K562 (cell line): Measurements from ENCODE around the gene FTSJ3. TPM values are rescaled to one million over a fixed set of nuclear protein-coding genes. Genes with fewer than 3 reads are reported as not detected.

Source experiments
- ARID1B ChIP-seq: fragments of 450-650 bp; IDR thresholded peaks from 2 replicates; pipeline ENCODE4 v1.6.1; 2016; ENCODE audit warnings: antibody characterized with exemption, mild to moderate bottlenecking, inconsistent platforms
- BRCA1 ChIP-seq, 2 experiments: fragments of 450-650 bp in 1 of 2; sonication (generic) in 1 of 2; formaldehyde crosslinking in 1 of 2; IDR thresholded peaks; 2 replicates each; pipeline versions ENCODE4 v1.5.0 to v1.6.1; 2017 to 2020; ENCODE audit warnings: mild to moderate bottlenecking in 1 of 2, missing genetic modification reagents in 1 of 2
- BRD4 ChIP-seq: fragments of 200-600 bp; sonication (generic); IDR thresholded peaks from 2 replicates; pipeline ENCODE4 v1.6.1; 2017; ENCODE audit warnings: inconsistent platforms
- CBX8 ChIP-seq: fragments of 200-600 bp; sonication (generic); IDR thresholded peaks from 2 replicates; pipeline ENCODE4 v1.6.1; 2012; ENCODE audit warnings: borderline replicate concordance, mixed run types, low read depth, mild to moderate bottlenecking, moderate library complexity, mixed read lengths, low read length, control low read depth, inconsistent platforms; ENCODE audit not compliant: poor library complexity, severe bottlenecking; ENCODE audit errors: extremely low read depth
- CREM ChIP-seq: IDR thresholded peaks from 2 replicates; pipeline ENCODE4 v1.6.1; 2014; ENCODE audit warnings: antibody characterized with exemption, low read depth
- EP300 ChIP-seq: IDR thresholded peaks from 2 replicates; pipeline ENCODE4 v1.6.1; 2012; ENCODE audit warnings: low read length, improper control_type of control experiment
- FUS ChIP-seq: fragments of 200-400 bp; formaldehyde crosslinking; optimal IDR thresholded peaks from 2 replicates; pipeline ENCODE3; 2017; ENCODE audit warnings: low read depth, low read length
- HDAC2 ChIP-seq: fragments of 450-650 bp; IDR thresholded peaks from 2 replicates; pipeline ENCODE4 v1.6.1; 2016; ENCODE audit warnings: mild to moderate bottlenecking
- HLTF ChIP-seq: fragments of 450-650 bp; IDR thresholded peaks from 2 replicates; pipeline ENCODE4 v1.6.1; 2016
- ILF3 ChIP-seq: fragments of 450-650 bp; IDR thresholded peaks from 2 replicates; pipeline ENCODE4 v1.6.1; 2018; ENCODE audit warnings: antibody characterized with exemption, mild to moderate bottlenecking, moderate library complexity, borderline replicate concordance
- LARP7 ChIP-seq: fragments of 450-650 bp; IDR thresholded peaks from 2 replicates; pipeline ENCODE4 v1.6.1; 2016
- MAFG ChIP-seq: fragments of 450-650 bp; conservative IDR thresholded peaks from 2 replicates; pipeline ENCODE4 v1.6.1; 2016; ENCODE audit warnings: missing genetic modification characterization, missing compliant biosample characterization
- MEIS2 ChIP-seq: fragments of 450-650 bp; IDR thresholded peaks from 2 replicates; pipeline ENCODE4 v1.6.1; 2014; ENCODE audit warnings: mild to moderate bottlenecking; ENCODE audit not compliant: partially characterized antibody
- PRMT5 ChIP-seq: sonication (generic); formaldehyde crosslinking; IDR thresholded peaks from 2 replicates; pipeline ENCODE4 v1.5.0; 2020; ENCODE audit warnings: missing genetic modification reagents
- TAF9B ChIP-seq: fragments of 450-650 bp; IDR thresholded peaks from 2 replicates; pipeline ENCODE4 v1.6.1; 2018; ENCODE audit warnings: mild to moderate bottlenecking; ENCODE audit not compliant: partially characterized antibody
- TARDBP ChIP-seq: fragments of 450-650 bp; IDR thresholded peaks from 2 replicates; pipeline ENCODE4 v1.6.1; 2016
- TFAP4 ChIP-seq: sonication (generic); formaldehyde crosslinking; IDR thresholded peaks from 2 replicates; pipeline ENCODE4 v1.8.0; 2022; ENCODE audit warnings: missing genetic modification reagents, mild to moderate bottlenecking, moderate library complexity, borderline replicate concordance
- ZNF232 ChIP-seq: sonication (generic); formaldehyde crosslinking; IDR thresholded peaks from 2 replicates; pipeline ENCODE4 v1.8.0; 2022; ENCODE audit warnings: mild to moderate bottlenecking, missing genetic modification reagents
- ZNF384 ChIP-seq: IDR thresholded peaks from 2 replicates; pipeline ENCODE4 v1.6.1; 2012; ENCODE audit warnings: low read depth, low read length, improper control_type of control experiment
- ZNF449 ChIP-seq: fragments of 250-450 bp; sonication (Bioruptor Pico); IDR thresholded peaks from 2 replicates; pipeline ENCODE4 v1.8.0; 2022; ENCODE audit warnings: moderate library complexity, mild to moderate bottlenecking, inconsistent platforms
- ZNF551 ChIP-seq: fragments of 250-450 bp; sonication (Bioruptor Pico); IDR thresholded peaks from 2 replicates; pipeline ENCODE4 v1.5.0; 2021; ENCODE audit warnings: mild to moderate bottlenecking, moderate library complexity
- ZNF586 ChIP-seq: fragments of 450-650 bp; formaldehyde crosslinking; conservative IDR thresholded peaks from 2 replicates; pipeline ENCODE4 v1.4.0; 2020; ENCODE audit warnings: mild to moderate bottlenecking, moderate library complexity
- ZNF778 ChIP-seq: fragments of 450-650 bp; formaldehyde crosslinking; IDR thresholded peaks from 2 replicates; pipeline ENCODE4 v1.4.0; 2020; ENCODE audit warnings: mild to moderate bottlenecking, moderate library complexity
- ZNF785 ChIP-seq: fragments of 250-450 bp; sonication (Bioruptor Pico); IDR thresholded peaks from 2 replicates; pipeline ENCODE4 v1.4.0; 2020; ENCODE audit warnings: mild to moderate bottlenecking
- polyA plus RNA-seq, 8 experiments: library from polyadenylated mRNA; depleted of rRNA in 4 of 8; stranded (reverse) in 5 of 8; unstranded in 3 of 8; fragments of >200 nt; fragmentation: Nextera tagmentation in 2 of 8; fragmentation: Illumina TruSeq in 1 of 8; extraction: Ambion mirVana in 2 of 8; extraction: Trizol in 1 of 8; gene quantifications; 2 replicates each; pipeline versions ENCODE4 v1.2.1 to v1.2.3, GENCODE V29; 2011 to 2014; ENCODE audit warnings: inconsistent platforms in 1 of 8, missing spikeins in 1 of 8
- total RNA-seq, 7 experiments: library from RNA; depleted of rRNA in 6 of 7; stranded (reverse); fragments of >200 nt in 6 of 7; fragmentation: Illumina TruSeq in 2 of 7; extraction: Trizol in 2 of 7; gene quantifications; 2 replicates each; pipeline versions ENCODE4 v1.2.1 to v1.2.3, GENCODE V29; 2011 to 2021; ENCODE audit warnings: low replicate concordance in 1 of 7
- TF ChIP-seq, protein P1 (sequence below): sonication (generic); formaldehyde crosslinking; IDR thresholded peaks from 2 replicates; pipeline ENCODE4 v1.8.0; 2022; ENCODE audit warnings: mild to moderate bottlenecking, missing genetic modification reagents
- TF ChIP-seq, protein P2 (sequence below): fragments of 450-650 bp; IDR thresholded peaks from 2 replicates; pipeline ENCODE4 v1.6.1; 2016; ENCODE audit warnings: low read depth, mild to moderate bottlenecking, moderate library complexity

Gene FTSJ3
- total and polyA plus RNA-seq, 9 of the 15 experiments (the other 6 are each of a cell fraction or from before 2014, with no cell fraction given) = 18.0 to 65.6 (median 52.4) TPM

- TF ChIP-seq, protein P1, sequence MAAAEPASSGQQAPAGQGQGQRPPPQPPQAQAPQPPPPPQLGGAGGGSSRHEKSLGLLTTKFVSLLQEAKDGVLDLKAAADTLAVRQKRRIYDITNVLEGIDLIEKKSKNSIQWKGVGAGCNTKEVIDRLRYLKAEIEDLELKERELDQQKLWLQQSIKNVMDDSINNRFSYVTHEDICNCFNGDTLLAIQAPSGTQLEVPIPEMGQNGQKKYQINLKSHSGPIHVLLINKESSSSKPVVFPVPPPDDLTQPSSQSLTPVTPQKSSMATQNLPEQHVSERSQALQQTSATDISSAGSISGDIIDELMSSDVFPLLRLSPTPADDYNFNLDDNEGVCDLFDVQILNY = peak; percentile 81; the same call in 1 of the 2 replicates
- TF ChIP-seq ZNF778 (CRISPR knock-in tag) (no peak), CREM (peak; percentile 84), PRMT5 (CRISPR knock-in tag) (peak; percentile 74; the same call in 1 of the 2 replicates), TAF9B (no peak), FUS (peak; percentile 68), ZNF785 (CRISPR knock-in tag) (no peak), HLTF (peak; percentile 76), TARDBP (peak; percentile 91), ZNF449 (CRISPR knock-in tag) (no peak), ZNF384 (peak; percentile 65; the same call in 1 of the 2 replicates), MEIS2 (peak; percentile 33), LARP7 (0 out of 2 replicates have a peak, but pooled peaks have one; percentile 74), ILF3 (no peak; the same call in 1 of the 2 replicates), ZNF551 (CRISPR knock-in tag) (no peak), BRD4 (no peak; the same call in 1 of the 2 replicates), HDAC2 (peak; percentile 65), TFAP4 (peak; percentile 84), EP300 (peak; percentile 72), BRCA1 (IDR thresholded peaks at IDR 0.05) (no peak), BRCA1 (CRISPR knock-in tag; IDR thresholded peaks at IDR 0.05) (no peak), MAFG (tag) (no peak), ZNF232 (CRISPR knock-in tag) (no peak), CBX8 (no peak), ARID1B (peak; percentile 52; the same call in 1 of the 2 replicates), ZNF586 (CRISPR knock-in tag) (0 out of 2 replicates have a peak, but pooled peaks have one; percentile 16)
- TF ChIP-seq, protein P2, sequence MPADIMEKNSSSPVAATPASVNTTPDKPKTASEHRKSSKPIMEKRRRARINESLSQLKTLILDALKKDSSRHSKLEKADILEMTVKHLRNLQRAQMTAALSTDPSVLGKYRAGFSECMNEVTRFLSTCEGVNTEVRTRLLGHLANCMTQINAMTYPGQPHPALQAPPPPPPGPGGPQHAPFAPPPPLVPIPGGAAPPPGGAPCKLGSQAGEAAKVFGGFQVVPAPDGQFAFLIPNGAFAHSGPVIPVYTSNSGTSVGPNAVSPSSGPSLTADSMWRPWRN = 0 out of 2 replicates have a peak, but pooled peaks have one; percentile 19
Measured at GRCh38 chr17:63842540-63843386, 15.3 kb upstream of the FTSJ3 start, which contains the start of gene SMARCD2 (continued).
